SW 1271 (cell line): ENCODE results near the gene CEACAM18.
"Not testable (repeated sequence)": the region's sequence is repeated elsewhere in the genome, so short reads cannot be mapped to it uniquely, and the experiment has no call there.

Experiments used
- DNase-seq, 2 experiments: peaks; one replicate each; lab custom pipeline; 2025; lab: John Stamatoyannopoulos, UW

CEACAM18 gene

DNA sequence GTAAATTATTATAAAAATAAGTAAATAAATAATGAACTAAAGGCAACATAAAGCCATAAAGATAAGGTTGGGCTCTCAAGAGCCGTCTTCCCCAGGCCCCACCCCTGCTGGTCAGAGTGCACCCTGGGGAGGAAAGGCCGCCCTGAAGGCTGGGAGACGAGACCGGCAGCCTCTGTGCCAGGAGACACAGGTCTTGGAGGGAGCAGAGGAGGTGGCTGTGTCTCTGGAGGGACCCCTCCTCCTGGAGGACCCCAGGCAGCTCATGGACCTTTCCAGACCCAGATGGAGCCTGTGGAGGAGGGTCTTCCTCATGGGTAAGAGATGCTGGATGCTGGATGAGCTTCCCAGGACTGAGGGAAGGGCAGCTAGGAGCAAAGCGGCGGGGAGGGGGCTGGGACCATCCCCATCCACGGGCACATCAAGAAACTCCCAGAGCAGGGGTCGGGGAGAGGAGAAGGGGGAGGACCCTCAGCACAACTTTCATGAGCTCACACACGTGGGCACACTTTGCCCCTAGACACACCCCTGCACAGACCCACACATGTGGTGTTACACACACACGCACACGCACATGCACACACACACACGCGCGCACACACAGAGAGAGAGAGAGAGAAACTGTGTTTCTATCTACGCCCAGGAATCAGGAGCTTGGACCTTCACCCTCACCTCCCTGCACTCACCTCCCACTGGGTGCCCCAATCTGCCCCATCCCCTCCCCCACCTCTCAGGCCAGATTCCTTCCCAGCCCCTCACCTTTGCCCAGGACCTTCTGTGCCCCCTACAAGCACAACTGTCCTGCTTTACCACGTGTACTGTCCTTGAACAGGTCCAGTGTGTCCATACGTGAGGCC is at the start of gene CEACAM18:
TSS of gene CEACAM18 (plus strand) at position 159 of the 854 bp plus-strand sequence.
- DNase-seq, result no peak

DNA sequence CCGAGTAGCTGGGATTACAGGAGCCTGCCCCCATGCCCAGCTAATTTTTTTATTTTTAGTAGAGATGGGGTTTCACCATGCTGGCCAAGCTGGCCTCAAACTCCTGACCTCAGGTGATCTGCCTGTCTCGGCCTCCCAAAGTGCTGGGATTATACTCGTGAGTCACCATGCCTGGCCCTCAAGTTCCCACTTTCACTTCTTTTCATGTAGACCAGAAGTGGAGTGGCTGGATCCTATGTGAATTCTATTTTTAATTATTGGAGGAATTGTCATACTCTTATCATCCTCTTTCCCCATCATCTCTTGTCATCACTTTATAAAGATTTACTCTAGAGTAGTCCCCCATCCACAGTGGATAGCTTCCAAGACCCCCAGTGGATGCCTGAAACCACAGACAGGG is 48.1 kb upstream of the CEACAM18 start:
- DNase-seq, result no peak

GRCh38 chr19:51431124-51431523 is 47.2 kb upstream of the CEACAM18 start:
- no peak for DNase-seq

DNA sequence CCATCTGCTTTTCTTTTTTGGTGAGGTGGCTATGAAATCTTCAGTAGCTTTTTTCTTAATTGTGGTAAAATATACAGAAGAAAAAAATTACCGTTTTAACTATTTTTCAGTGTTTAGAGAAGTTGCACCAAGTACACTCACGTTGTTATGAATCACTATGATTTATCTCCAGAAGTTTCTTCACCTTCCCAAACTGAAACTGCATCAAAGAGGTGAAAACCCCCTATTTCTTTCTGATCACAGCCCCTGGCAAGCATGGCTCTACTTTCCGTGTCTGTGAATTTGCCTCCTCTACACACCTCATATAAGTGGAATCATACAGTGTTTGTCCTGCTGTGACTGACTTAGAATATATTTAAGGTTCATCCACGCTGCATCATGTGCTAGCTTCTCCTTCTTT is 45.3 kb upstream of the CEACAM18 start:
- no peak for DNase-seq

DNA sequence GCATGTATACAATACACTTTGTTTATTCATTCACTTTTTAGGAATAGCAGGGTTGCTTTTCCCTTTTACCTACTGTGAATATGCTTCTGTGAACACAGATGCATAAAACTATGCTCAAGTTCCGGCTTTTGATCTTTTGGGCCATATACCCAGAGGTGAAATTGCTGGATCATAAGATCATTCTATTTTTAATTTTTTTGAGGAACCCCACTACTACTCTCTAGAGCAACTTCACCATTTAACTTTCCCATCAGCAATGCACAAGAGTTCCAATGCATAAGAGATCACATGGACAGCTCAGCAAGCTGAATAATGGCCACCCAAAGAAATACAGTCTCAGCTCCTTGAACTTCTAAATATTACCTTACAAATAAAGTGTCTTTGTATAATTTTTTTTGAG is 43.9 kb upstream of the CEACAM18 start:
- DNase-seq, result no peak

GRCh38 chr19:51439021-51439465 is 39.3 kb upstream of the CEACAM18 start:
- no peak for DNase-seq

GRCh38 chr19:51440052-51440451 is 38.3 kb upstream of the CEACAM18 start:
- no peak for DNase-seq

DNA sequence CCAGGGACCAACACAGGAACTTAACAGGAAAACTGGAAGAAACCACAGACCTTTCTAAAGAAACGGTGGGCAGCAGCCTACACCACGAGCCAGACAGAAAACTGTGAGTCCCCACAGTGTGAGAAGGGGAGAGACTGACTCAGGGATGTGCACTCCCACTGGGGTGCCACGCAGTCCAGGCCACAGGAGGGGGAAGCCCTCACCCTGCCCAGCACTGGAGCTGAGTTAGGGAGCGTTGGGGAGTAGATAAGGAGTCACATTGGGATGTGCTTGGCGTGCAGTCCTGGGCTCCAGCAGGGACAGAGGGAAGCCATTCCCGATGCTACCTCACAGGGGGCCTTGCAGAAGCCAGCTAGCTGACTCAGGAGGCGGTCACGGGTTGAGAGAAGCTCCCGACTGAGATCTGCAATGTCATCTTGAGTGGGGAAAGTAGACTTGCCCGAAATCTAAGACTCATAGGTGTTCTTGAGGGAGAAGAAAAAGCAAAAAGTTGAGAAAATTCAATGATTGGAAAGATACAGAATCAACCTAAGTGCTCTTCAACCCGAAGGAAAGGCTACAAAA is 37.4 kb upstream of the CEACAM18 start:
- DNase-seq, result no peak

DNA sequence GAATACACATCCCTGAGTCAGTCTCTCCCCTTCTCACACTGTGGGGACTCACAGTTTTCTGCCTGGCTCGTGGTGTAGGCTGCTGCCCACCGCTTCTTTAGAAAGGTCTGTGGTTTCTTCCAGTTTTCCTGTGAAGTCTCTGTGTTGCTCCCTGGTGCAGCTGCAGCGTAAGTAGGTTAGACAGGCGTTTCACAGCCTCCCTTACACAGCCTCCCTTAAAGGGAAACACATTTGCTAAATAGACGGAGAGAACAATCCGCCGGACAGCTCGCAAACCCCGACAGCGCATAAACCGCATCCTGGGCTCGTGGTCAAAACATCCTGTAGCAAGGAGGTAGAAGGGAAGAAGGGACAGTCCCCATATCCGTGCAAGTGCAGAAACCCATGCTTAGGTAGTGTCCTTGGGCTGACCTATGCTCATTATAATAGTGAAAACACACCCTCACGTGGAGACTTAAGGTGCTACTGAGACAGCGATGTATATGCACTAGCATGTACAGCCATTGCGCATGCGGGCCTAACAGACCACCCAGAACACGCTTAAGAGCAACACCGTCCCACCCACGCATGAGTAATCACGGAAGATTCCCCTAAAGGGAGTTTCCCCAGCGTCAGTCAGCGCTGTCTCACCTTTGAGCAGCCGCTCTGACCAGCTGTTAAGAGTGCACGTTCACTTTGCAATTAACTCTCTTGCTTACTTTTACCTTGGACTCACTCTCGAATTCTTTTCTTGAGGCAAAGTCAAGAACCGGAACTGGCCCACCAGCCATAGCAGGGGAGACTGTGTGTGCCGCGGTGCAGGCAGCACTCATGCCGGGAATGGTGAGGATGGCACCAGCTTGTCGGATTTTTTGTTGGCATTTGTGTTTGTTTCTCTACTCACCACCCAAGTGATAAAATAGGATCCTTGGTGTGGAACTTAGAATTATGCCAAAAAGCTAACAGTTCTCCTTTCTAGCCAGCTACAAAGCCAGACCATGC is 36.6 kb upstream of the CEACAM18 start:
- DNase-seq, result no peak

- DNase-seq, result not testable (repeated sequence)
Observed at GRCh38 chr19:51447510-51447909, 30.8 kb upstream of the CEACAM18 start.

DNA sequence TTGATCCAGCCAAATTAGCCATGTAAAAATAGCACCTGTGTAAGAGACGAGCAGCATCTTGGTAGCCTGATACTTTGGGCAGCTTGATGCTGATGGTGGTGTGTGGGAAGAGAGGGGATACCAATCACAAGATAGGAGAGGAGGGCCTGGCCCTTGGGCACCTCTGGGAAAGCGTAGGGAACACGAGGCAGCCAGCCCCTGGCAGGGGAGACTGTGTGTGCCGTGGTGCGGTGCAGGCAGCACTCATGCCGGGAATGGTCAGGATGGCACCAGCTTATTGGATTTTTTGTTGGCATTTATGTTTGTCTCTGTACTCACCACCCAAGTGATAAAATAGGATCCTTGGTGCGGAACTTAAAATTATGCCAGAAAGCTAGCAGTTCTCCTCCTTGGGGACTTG is 30.3 kb upstream of the CEACAM18 start:
- no peak for DNase-seq

- no peak for DNase-seq
Observed at GRCh38 chr19:51448411-51449016, 29.8 kb upstream of the CEACAM18 start.

- no peak for DNase-seq
Observed at GRCh38 chr19:51450730-51451307, 27.5 kb upstream of the CEACAM18 start.

- DNase-seq, result no peak
Observed at GRCh38 chr19:51456541-51457290, 21.6 kb upstream of the CEACAM18 start.

DNA sequence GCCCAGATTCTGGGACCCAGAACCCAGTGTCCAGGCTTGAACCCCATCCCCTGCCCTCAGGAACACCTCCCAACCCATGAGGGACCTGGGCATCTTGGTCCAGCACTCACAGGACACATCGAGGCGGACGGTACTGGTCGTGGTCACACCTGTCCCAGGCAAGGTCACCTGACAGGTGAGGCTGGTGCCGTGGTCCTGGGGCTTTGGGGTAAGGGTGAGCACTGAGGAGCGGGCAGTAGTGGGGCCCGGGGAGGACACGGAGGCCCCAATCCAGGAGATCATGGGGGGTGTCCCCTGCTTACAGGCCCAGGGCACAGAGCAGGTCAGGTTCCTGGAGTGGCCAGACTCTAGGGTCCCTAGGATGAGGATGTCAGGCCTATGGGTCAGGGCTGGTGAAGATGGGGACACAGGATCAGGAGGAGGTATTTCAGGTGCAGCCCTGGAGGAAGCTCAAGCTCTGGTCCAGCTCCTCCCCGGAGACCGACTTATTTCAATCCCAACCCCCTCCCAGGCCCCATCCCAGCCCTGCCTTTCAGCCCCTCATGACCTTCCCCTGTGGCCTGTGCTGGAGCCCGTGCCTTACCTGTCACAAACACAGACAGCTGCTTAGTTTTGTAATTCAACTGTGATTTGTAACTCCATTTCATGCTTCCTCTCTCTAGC is 20.9 kb upstream of the CEACAM18 start:
- DNase-seq, result no peak

GRCh38 chr19:51458051-51458645 is 20.2 kb upstream of the CEACAM18 start, which contains the start of gene SIGLEC8:
TSS of gene SIGLEC8 (minus strand) at chr19:51458454. CDS start at chr19:51458387, 67 bp downstream.
- DNase-seq, result no peak

DNA sequence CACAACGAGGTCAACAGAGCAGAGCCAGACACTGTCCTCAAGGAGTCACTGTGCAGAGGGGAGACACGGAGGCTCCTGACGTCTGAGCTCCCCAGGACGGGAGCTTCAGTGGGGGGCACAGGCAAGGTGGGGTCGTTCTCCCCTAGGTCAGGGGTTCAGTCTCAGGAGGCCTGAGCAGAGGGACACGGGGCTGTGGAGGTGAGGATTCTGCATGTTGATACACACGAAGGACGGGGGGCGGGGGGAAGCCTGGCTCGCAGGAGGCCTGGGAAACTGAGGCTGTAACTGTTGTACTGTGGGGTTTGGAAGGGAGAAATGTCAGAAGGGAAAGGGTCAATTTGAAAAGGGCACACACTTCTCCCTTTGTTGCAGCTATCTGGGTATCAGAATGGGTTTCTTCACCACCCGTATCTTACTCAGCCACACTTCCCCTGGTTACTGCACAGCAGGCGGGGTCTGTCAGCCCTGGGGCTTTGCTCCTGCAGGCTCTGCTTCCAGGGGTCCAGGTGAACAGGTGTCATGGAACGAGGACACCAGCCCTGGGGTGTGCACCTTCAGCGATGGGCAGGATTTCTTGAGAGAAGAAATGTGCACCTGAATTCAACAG is 19.3 kb upstream of the CEACAM18 start:
- no peak for DNase-seq

DNA sequence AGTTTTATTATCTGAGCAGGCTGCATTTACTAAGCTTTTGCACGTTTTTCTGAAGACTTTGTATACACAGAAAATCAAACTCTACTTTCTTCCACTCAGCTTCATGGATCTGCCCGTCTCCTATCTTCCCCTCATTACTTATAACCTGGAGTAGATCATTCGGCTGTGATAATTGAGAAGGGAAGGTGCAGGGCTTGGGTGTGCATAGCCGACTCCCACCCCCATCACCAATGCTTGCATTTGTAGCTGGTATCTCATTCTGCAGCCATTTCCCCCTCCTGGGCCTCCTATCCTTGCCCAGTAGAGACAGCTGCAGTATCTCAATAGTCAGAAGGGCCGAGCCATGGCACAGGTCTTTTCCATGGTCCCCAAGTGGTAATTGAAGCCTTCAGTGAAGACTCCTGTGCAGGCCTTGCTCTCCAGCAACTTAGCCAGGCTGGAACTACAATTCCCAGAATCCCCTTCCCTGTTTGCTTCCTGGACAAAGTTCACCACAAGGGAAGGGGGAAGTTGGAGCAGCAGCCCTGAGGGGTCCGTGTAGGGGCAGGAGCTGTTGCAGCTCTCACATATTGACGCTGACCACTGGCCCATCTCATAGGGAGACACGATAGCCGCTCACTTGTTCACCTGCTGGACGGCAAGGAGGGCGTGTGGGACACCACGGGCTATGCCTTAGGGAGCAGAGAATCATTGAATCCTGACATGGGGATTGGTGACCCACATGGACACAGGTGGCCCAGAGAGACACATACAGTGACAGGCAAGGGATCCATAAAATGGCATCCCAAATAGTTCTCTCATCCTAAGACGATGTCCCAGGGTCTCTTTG is 18.0 kb upstream of the CEACAM18 start:
- DNase-seq, result no peak
